GM11168 (cell line): ENCODE results near the gene PROC.
"Not testable (repeated sequence)": the region's sequence is repeated elsewhere in the genome, so short reads cannot be mapped to it uniquely, and the experiment has no call there.

Source experiments
- in situ Hi-C: fragments of 300-500 bp; cut with MboI; formaldehyde crosslinking; loops from one replicate; pipeline ENCODE4 v1.12.0; 2022; ENCODE audit warnings: low sequenced_read_pairs; ENCODE audit not compliant: unreplicated experiment

Gene PROC

GRCh38 chr2:127452423-127452822 lies 34.2 kb downstream of the PROC start:
- in situ Hi-C loops, result not testable (repeated sequence)

GRCh38 chr2:127453013-127453391 lies 34.8 kb downstream of the PROC start:
- in situ Hi-C loops, result no loop called here

GRCh38 chr2:127453392-127454171 lies 35.4 kb downstream of the PROC start:
- in situ Hi-C loops, result no loop called here

GRCh38 chr2:127454595-127455565 lies 36.7 kb downstream of the PROC start:
- in situ Hi-C loops, result no loop called here

GRCh38 chr2:127455566-127456493 lies 37.6 kb downstream of the PROC start:
- in situ Hi-C loops, result no loop called here

GRCh38 chr2:127456960-127457359 lies 38.7 kb downstream of the PROC start:
- in situ Hi-C loops, result no loop called here

- in situ Hi-C loops, result loop anchor here (10.0 kb wide), 1 partner anchor 118 kb away; no protein-coding TSS in a partner anchor
Measured at GRCh38 chr2:127462461-127462860, 44.2 kb downstream of the PROC start.

- in situ Hi-C loops, result loop anchor here (10.0 kb wide), 1 partner anchor 119 kb away; no protein-coding TSS in a partner anchor
Measured at GRCh38 chr2:127463155-127463991, 45.1 kb downstream of the PROC start.

GRCh38 chr2:127464470-127465257 lies 46.4 kb downstream of the PROC start:
- in situ Hi-C loops, result loop anchor here (10.0 kb wide), 1 partner anchor 120 kb away; no protein-coding TSS in a partner anchor

GRCh38 chr2:127465258-127465657 lies 47.0 kb downstream of the PROC start:
- in situ Hi-C loops, result loop anchor here (10.0 kb wide), 1 partner anchor 120 kb away; no protein-coding TSS in a partner anchor

- in situ Hi-C loops, result loop anchor here (10.0 kb wide), 1 partner anchor 124 kb away; no protein-coding TSS in a partner anchor
Measured at GRCh38 chr2:127469051-127469450, 50.8 kb downstream of the PROC start.

- in situ Hi-C loops, result loop anchor here (10.0 kb wide), 1 partner anchor 125 kb away; no protein-coding TSS in a partner anchor
Measured at GRCh38 chr2:127469974-127470373, 51.7 kb downstream of the PROC start.

GRCh38 chr2:127471286-127471988 lies 53.2 kb downstream of the PROC start:
- in situ Hi-C loops, result no loop called here

- in situ Hi-C loops, result no loop called here
Measured at GRCh38 chr2:127472268-127472667, 54.0 kb downstream of the PROC start.

GRCh38 chr2:127475788-127476187 lies 57.6 kb downstream of the PROC start:
- in situ Hi-C loops, result no loop called here
